Transverse colon (tissue), 4 donors: Measurements from ENCODE around the gene GRAMD2B.

ENCODE experiments used
- CTCF ChIP-seq, 5 experiments: fragments of 200-600 bp in 3 of 5; fragments of 450-650 bp in 2 of 5; sonication (generic) in 3 of 5; IDR thresholded peaks; 1 replicate in 2 of 5; 2 replicates in 3 of 5; pipeline ENCODE4 v1.5.1; 2016 to 2017; ENCODE audit warnings: antibody characterized with exemption in 5 of 5, inconsistent platforms in 3 of 5, mild to moderate bottlenecking in 2 of 5, moderate library complexity in 1 of 5
- POLR2A ChIP-seq: fragments of 450-650 bp; IDR thresholded peaks from one replicate; pipeline ENCODE4 v1.6.1; 2016; ENCODE audit warnings: antibody characterized with exemption, mild to moderate bottlenecking, moderate library complexity
- POLR2AphosphoS5 ChIP-seq, 3 donors: sonication (generic); formaldehyde crosslinking; IDR thresholded peaks; one replicate each; pipeline ENCODE4 v1.6.1; 2016; ENCODE audit warnings: antibody characterized with exemption in 3 of 3

- TF ChIP-seq CTCF (IDR thresholded peaks at IDR 0.05) = no peak
- TF ChIP-seq POLR2AphosphoS5 (IDR thresholded peaks at IDR 0.05) = no peak
- no peak for TF ChIP-seq POLR2A
These were observed 38.6 kb downstream of the GRAMD2B start for GRCh38 chr5:126461838-126462237.
